H1 (cell line): ENCODE data around the gene PROM2. TPM values are rescaled to one million over a fixed set of nuclear protein-coding genes. Genes with fewer than 3 reads are reported as not detected.

Experiments used
- CTCF ChIA-PET: fragments of 300-600 bp; sonication (Branson Sonifier 250); formaldehyde crosslinking; loops from one replicate; lab custom pipeline; 2021; ENCODE audit not compliant: partially characterized antibody; lab: Charles Lee
- POLR2A ChIA-PET: fragments of 300-600 bp; sonication (Branson Sonifier 250); formaldehyde crosslinking; loops from one replicate; lab custom pipeline; 2021; ENCODE audit warnings: inconsistent platforms; ENCODE audit not compliant: partially characterized antibody; lab: Charles Lee
- DNase-seq, 2 experiments: peaks; one replicate each; pipeline versions ENCODE4 v3.0.0 to v3.0.0-alpha.2; 2010 to 2022; ENCODE audit warnings: low spot score in 2 of 2, low read depth in 1 of 2, mixed read lengths in 1 of 2
- FAIRE-seq: peaks from 2 replicates; lab custom pipeline; 2011; peaks lifted over from hg19 to GRCh38; lab: Jason Lieb, UNC
- H2AFZ ChIP-seq: 2 replicates; pipeline ENCODE4 v1.8.1; 2012; ENCODE audit warnings: low read length, inconsistent platforms
- H2AK5ac ChIP-seq: 2 replicates; pipeline ENCODE4 v1.6.1; 2013; ENCODE audit warnings: low read depth, low read length
- H2BK120ac ChIP-seq: replicated peaks from 2 replicates; pipeline ENCODE3; 2013; ENCODE audit warnings: low read depth, low read length, inconsistent platforms
- H2BK12ac ChIP-seq: 2 replicates; pipeline ENCODE4 v1.6.1; 2013; ENCODE audit warnings: low read depth, low read length
- H2BK15ac ChIP-seq: 2 replicates; pipeline ENCODE4 v1.6.1; 2013; ENCODE audit warnings: low read length
- H2BK20ac ChIP-seq: 2 replicates; pipeline ENCODE4 v1.6.1; 2013; ENCODE audit warnings: low read length
- H2BK5ac ChIP-seq: 2 replicates; pipeline ENCODE4 v1.6.1; 2013; ENCODE audit warnings: low read depth, low read length
- H3K14ac ChIP-seq: 2 replicates; pipeline ENCODE4 v1.6.1; 2013; ENCODE audit warnings: inconsistent platforms; ENCODE audit not compliant: insufficient read length
- H3K18ac ChIP-seq: 2 replicates; pipeline ENCODE4 v1.6.1; 2013; ENCODE audit warnings: low read length; ENCODE audit errors: extremely low read depth
- H3K23ac ChIP-seq: 2 replicates; pipeline ENCODE4 v1.6.1; 2013; ENCODE audit warnings: inconsistent platforms; ENCODE audit not compliant: insufficient read length
- H3K23me2 ChIP-seq: 2 replicates; pipeline ENCODE4 v1.6.1; 2013; ENCODE audit warnings: low read depth, low read length
- H3K27ac ChIP-seq: 2 replicates; pipeline ENCODE4 v1.6.1; 2011; ENCODE audit warnings: low read depth, low read length, inconsistent platforms
- H3K27me3 ChIP-seq, 4 experiments: replicated peaks in 1 of 4; 1 replicate in 1 of 4; 2 replicates in 3 of 4; pipeline versions ENCODE4 v1.6.1 to v1.8.1; 2011 to 2013; ENCODE audit warnings: low read length in 3 of 4, mild to moderate bottlenecking in 3 of 4, inconsistent platforms in 2 of 4, mixed read lengths in 2 of 4, moderate library complexity in 1 of 4; ENCODE audit not compliant: control insufficient read depth in 3 of 4, insufficient read depth in 3 of 4; ENCODE audit errors: extremely low read depth in 1 of 4
- H3K36me3 ChIP-seq, 4 experiments: 2 replicates each; pipeline versions ENCODE4 v1.6.1 to v1.8.1; 2011 to 2013; ENCODE audit warnings: mild to moderate bottlenecking in 4 of 4, low read length in 3 of 4, moderate library complexity in 2 of 4, control low read depth in 1 of 4, inconsistent platforms in 1 of 4; ENCODE audit not compliant: insufficient read depth in 4 of 4, control insufficient read depth in 2 of 4
- H3K4ac ChIP-seq: replicated peaks from 2 replicates; pipeline ENCODE3; 2013; ENCODE audit warnings: low read length, low read depth, mixed read lengths, inconsistent platforms; ENCODE audit not compliant: insufficient read length
- H3K4me1 ChIP-seq, 4 experiments: replicated peaks in 1 of 4; 1 replicate in 1 of 4; 2 replicates in 3 of 4; pipeline versions ENCODE4 v1.6.1 to v1.8.1; 2011 to 2013; ENCODE audit warnings: low read length in 3 of 4, inconsistent platforms in 2 of 4, mixed read lengths in 1 of 4; ENCODE audit not compliant: insufficient read depth in 4 of 4, control insufficient read depth in 3 of 4
- H3K4me2 ChIP-seq, 2 experiments: 2 replicates each; pipeline versions ENCODE4 v1.6.1 to v1.8.1; 2011 to 2013; ENCODE audit warnings: low read depth in 2 of 2, low read length in 2 of 2, control low read depth in 1 of 2, inconsistent platforms in 1 of 2, mild to moderate bottlenecking in 1 of 2; ENCODE audit not compliant: insufficient read depth in 1 of 2
- H3K4me3 ChIP-seq, 4 experiments: fragments of 200-600, 300-600 bp in 1 of 4; sonication (generic), shearing (Covaris generic), sonication (Bioruptor Twin) in 1 of 4; 2 replicates each; pipeline versions ENCODE4 v1.5.1 to v1.8.1; 2011 to 2016; ENCODE audit warnings: low read length in 4 of 4, low read depth in 3 of 4, control low read depth in 2 of 4, inconsistent platforms in 2 of 4, mild to moderate bottlenecking in 2 of 4, mixed read lengths in 1 of 4, moderate library complexity in 1 of 4; ENCODE audit not compliant: insufficient read depth in 2 of 4; ENCODE audit errors: extremely low read depth in 1 of 4
- H3K56ac ChIP-seq: replicated peaks from 2 replicates; pipeline ENCODE3; 2013; ENCODE audit warnings: low read depth, mild to moderate bottlenecking, mixed read lengths, low read length, inconsistent platforms; ENCODE audit not compliant: insufficient read length
- H3K79me1 ChIP-seq: 2 replicates; pipeline ENCODE4 v1.6.1; 2013; ENCODE audit warnings: low read depth, low read length, control low read depth
- H3K79me2 ChIP-seq, 2 experiments: 2 replicates each; pipeline versions ENCODE4 v1.6.1 to v1.8.1; 2012 to 2013; ENCODE audit warnings: low read length in 2 of 2, mild to moderate bottlenecking in 2 of 2, inconsistent platforms in 1 of 2; ENCODE audit not compliant: insufficient read depth in 2 of 2, control insufficient read depth in 1 of 2
- H3K9ac ChIP-seq, 4 experiments: replicated peaks in 1 of 4; 1 replicate in 1 of 4; 2 replicates in 3 of 4; pipeline versions ENCODE4 v1.6.1 to v1.8.1; 2011 to 2013; ENCODE audit warnings: low read depth in 3 of 4, low read length in 3 of 4, control low read depth in 2 of 4, mild to moderate bottlenecking in 2 of 4, moderate library complexity in 2 of 4, inconsistent platforms in 1 of 4; ENCODE audit errors: extremely low read depth in 1 of 4
- H3K9me3 ChIP-seq, 2 experiments: 2 replicates each; pipeline versions ENCODE4 v1.6.1 to v1.8.1; 2012 to 2013; ENCODE audit warnings: mild to moderate bottlenecking in 2 of 2, moderate library complexity in 2 of 2, control low read depth in 1 of 2, inconsistent platforms in 1 of 2, low read depth in 1 of 2, low read length in 1 of 2, mixed read lengths in 1 of 2; ENCODE audit not compliant: insufficient read depth in 2 of 2
- H4K20me1 ChIP-seq, 2 experiments: replicated peaks in 1 of 2; 2 replicates each; pipeline versions ENCODE3 to v1.8.1; 2011 to 2013; ENCODE audit warnings: inconsistent platforms in 2 of 2, low read length in 2 of 2, mild to moderate bottlenecking in 1 of 2; ENCODE audit not compliant: insufficient read depth in 2 of 2, control insufficient read depth in 1 of 2
- H4K5ac ChIP-seq: 2 replicates; pipeline ENCODE4 v1.6.1; 2013; ENCODE audit warnings: low read length, low read depth, mixed read lengths, inconsistent platforms; ENCODE audit not compliant: insufficient read length
- H4K8ac ChIP-seq: 2 replicates; pipeline ENCODE4 v1.8.0; 2013; ENCODE audit warnings: mild to moderate bottlenecking, moderate library complexity, low read length, inconsistent platforms; ENCODE audit not compliant: insufficient read depth; ENCODE audit errors: extremely low read depth
- H4K91ac ChIP-seq: replicated peaks from 2 replicates; pipeline ENCODE3; 2013; ENCODE audit warnings: low read length, mixed read lengths, inconsistent platforms; ENCODE audit not compliant: insufficient read length
- BRCA1 ChIP-seq: IDR thresholded peaks from 2 replicates; pipeline ENCODE4 v1.6.1; 2012; ENCODE audit warnings: low read depth, low read length, improper control_type of control experiment
- CBX5 ChIP-seq: fragments of 300-800, 300-1000 bp; sonication (generic); IDR thresholded peaks from 2 replicates; pipeline ENCODE4 v1.7.1; 2016; ENCODE audit warnings: antibody characterized with exemption, low read length, low read depth
- CBX8 ChIP-seq: fragments of 300-800, 300-1000 bp; sonication (generic); IDR thresholded peaks from 2 replicates; pipeline ENCODE4 v1.7.1; 2016; ENCODE audit warnings: low read depth, low read length, borderline replicate concordance
- E2F6 ChIP-seq: IDR thresholded peaks from 2 replicates; pipeline ENCODE4 v1.6.1; 2012; ENCODE audit warnings: inconsistent platforms
- EZH2 ChIP-seq: fragments of 200-600 bp; sonication (generic); IDR thresholded peaks from 2 replicates; pipeline ENCODE4 v1.7.1; 2012; ENCODE audit warnings: low read depth, mild to moderate bottlenecking, moderate library complexity, low read length, inconsistent platforms; ENCODE audit not compliant: severe bottlenecking
- GTF2F1 ChIP-seq: IDR thresholded peaks from 2 replicates; pipeline ENCODE4 v1.6.1; 2012; ENCODE audit warnings: low read depth, low read length, improper control_type of control experiment, borderline replicate concordance
- MAFK ChIP-seq: IDR thresholded peaks from 2 replicates; pipeline ENCODE4 v1.6.1; 2012; ENCODE audit warnings: low read depth, mild to moderate bottlenecking, improper control_type of control experiment, low read length
- NRF1 ChIP-seq: IDR thresholded peaks from 2 replicates; pipeline ENCODE4 v1.6.1; 2011; ENCODE audit warnings: mild to moderate bottlenecking, low read depth, low read length, improper control_type of control experiment
- SP4 ChIP-seq: IDR thresholded peaks from 2 replicates; pipeline ENCODE4 v1.6.1; 2012; ENCODE audit warnings: low read length, inconsistent platforms
- SUZ12 ChIP-seq: fragments of 200-600 bp; sonication (generic); IDR thresholded peaks from 2 replicates; pipeline ENCODE4 v1.6.1; 2012; ENCODE audit warnings: mild to moderate bottlenecking, inconsistent platforms, low read length, moderate library complexity, mixed read lengths
- TEAD4 ChIP-seq: IDR thresholded peaks from 2 replicates; pipeline ENCODE4 v1.6.1; 2012; ENCODE audit warnings: low read depth, low read length, inconsistent platforms, mixed read lengths
- WGBS, 2 experiments: shearing (Covaris generic) in 1 of 2; methylation state at CpG; one replicate each; pipeline versions ENCODE4 v1.1.6 to v1.1.7; 2013 to 2015; ENCODE audit warnings: low lambda C conversion rate in 2 of 2, mixed read lengths in 2 of 2, inconsistent platforms in 1 of 2, low coverage in 1 of 2, missing lambda C conversion rate in 1 of 2; ENCODE audit not compliant: insufficient replicate concordance in 2 of 2, insufficient coverage in 1 of 2, insufficient read length in 1 of 2; ENCODE audit errors: extremely low coverage in 1 of 2, missing lambda C conversion rate in 1 of 2; 5-methylcytosine and 5-hydroxymethylcytosine counted together
- polyA plus RNA-seq, 7 experiments: library from polyadenylated mRNA; depleted of rRNA in 3 of 7; stranded (reverse) in 5 of 7; unstranded in 2 of 7; fragments of >200 nt in 5 of 7; fragments of 200-250 nt in 2 of 7; gene quantifications; 1 replicate in 5 of 7; 2 replicates in 1 of 7; 4 replicates in 1 of 7; pipeline versions ENCODE4 v1.2.1 to v1.2.3, GENCODE V29; 2011 to 2013; ENCODE audit warnings: missing spikeins in 2 of 7, mixed read lengths in 2 of 7
- total RNA-seq: library from RNA; stranded (reverse); fragmentation: NEBNext Ultra II Directional; extraction: Animal tissue kit (Norgen Biotek cat#: 25700); gene quantifications from 2 replicates; pipeline ENCODE4 v1.2.1, GENCODE V29; 2021

Gene PROM2
- total and polyA plus RNA-seq, 2 of the 8 experiments (the other 6 are each of a cell fraction or from before 2014, with no cell fraction given): 1.6 to 3.8 TPM

- H3K27ac ChIP-seq: no peak overlapping the region
- FAIRE-seq (no peak), DNase-seq (no peak)
- H3K4me2 ChIP-seq: no peak overlapping the region
- H3K4me1 ChIP-seq: no peaks in the 10 kb centered on the region; a peak in 1 of 7 replicates
- no peak overlapping the region for H3K4ac ChIP-seq
- H2BK12ac ChIP-seq: no peak overlapping the region
- H2AFZ ChIP-seq: no peak overlapping the region
- H3K23ac ChIP-seq: no peak overlapping the region
- ChIA-PET CTCF (no interaction called here), POLR2A (no interaction called here)
- no peaks in the 10 kb centered on the region for H3K27me3 ChIP-seq
- no peaks in the 10 kb centered on the region; the same call in 1 of the 2 replicates for H3K23me2 ChIP-seq
- H2BK15ac ChIP-seq: no peak overlapping the region
- no peaks in the 10 kb centered on the region for H3K79me2 ChIP-seq
- H4K8ac ChIP-seq: peak overlapping the region; percentile 28
- no peak overlapping the region for H4K5ac ChIP-seq
- no peaks in the 10 kb centered on the region for H4K20me1 ChIP-seq
- H3K9ac ChIP-seq: no peak overlapping the region
- no peak overlapping the region for H4K91ac ChIP-seq
- H2BK5ac ChIP-seq: no peak overlapping the region
- no peak overlapping the region for H2BK120ac ChIP-seq
- H2AK5ac ChIP-seq: no peak overlapping the region
- H3K9me3 ChIP-seq: peaks cover 74 to 97% of the 10 kb centered on the region in 2 experiments
- no peak overlapping the region for H3K18ac ChIP-seq
- H3K56ac ChIP-seq: no peak overlapping the region
- no peak overlapping the region for H3K4me3 ChIP-seq
- no peaks in the 10 kb centered on the region for H3K36me3 ChIP-seq
- WGBS, 2 experiments: 88% methylated on average over 18 of the region's 24 CpGs; no CpG with 5 or more reads in 1 of the 2 experiments
- no peak overlapping the region for H2BK20ac ChIP-seq
- no peaks in the 10 kb centered on the region for H3K79me1 ChIP-seq
- H3K14ac ChIP-seq: no peak overlapping the region
- no peak for TF ChIP-seq EZH2
- TF ChIP-seq CBX8: no peak
- no peak for TF ChIP-seq BRCA1
- no peak for TF ChIP-seq GTF2F1
- no peak for TF ChIP-seq MAFK
- no peak for TF ChIP-seq SP4
- no peak for TF ChIP-seq SUZ12
- TF ChIP-seq CBX5: no peak
- TF ChIP-seq E2F6: no peak
- TF ChIP-seq TEAD4: no peak
- no peak for TF ChIP-seq NRF1
Observed at GRCh38 chr2:95312543-95313201, 38.4 kb downstream of the PROM2 start.
